MCF 10A (cell line): ENCODE measurements around the gene NDUFB1. TPM values are rescaled to one million over a fixed set of nuclear protein-coding genes. Genes with fewer than 3 reads are reported as not detected.

Experiments used
- BruUV-seq: library from RNA; stranded (reverse); fragments of 400-500 nt; replicated peaks from 2 replicates; lab custom pipeline; 2021; lab: Mats Ljungman, UMichigan
- CTCF ChIA-PET: fragments of 300-600 bp; sonication (Branson Sonifier 250); formaldehyde crosslinking; extraction: SDS; loops from one replicate; lab custom pipeline; 2021; ENCODE audit warnings: antibody characterized with exemption, inconsistent platforms; lab: Yijun Ruan, JAX
- POLR2A ChIA-PET: fragments of 300-600, 350-650 bp; sonication (Branson Sonifier 250); formaldehyde crosslinking; extraction: SDS; loops from one replicate; lab custom pipeline; 2020; ENCODE audit warnings: antibody characterized with exemption, inconsistent platforms; lab: Yijun Ruan, JAX
- DNase-seq: peaks from one replicate; pipeline ENCODE4 v3.0.0-alpha.2; 2018; ENCODE audit not compliant: unreplicated experiment
- H3K27ac Mint-ChIP-seq: one replicate; pipeline ENCODE4 v1.8.0; 2022; ENCODE audit warnings: mild to moderate bottlenecking, low read depth, mixed read lengths; ENCODE audit not compliant: unreplicated experiment
- H3K27me3 Mint-ChIP-seq: one replicate; pipeline ENCODE4 v1.8.0; 2022; ENCODE audit warnings: mixed read lengths; ENCODE audit not compliant: insufficient read depth, unreplicated experiment
- H3K36me3 Mint-ChIP-seq: one replicate; pipeline ENCODE4 v1.8.0; 2022; ENCODE audit warnings: mild to moderate bottlenecking, moderate library complexity, mixed read lengths; ENCODE audit not compliant: insufficient read depth, unreplicated experiment
- H3K4me1 Mint-ChIP-seq: one replicate; pipeline ENCODE4 v1.8.0; 2022; ENCODE audit warnings: mixed read lengths; ENCODE audit not compliant: insufficient read depth, unreplicated experiment
- H3K4me3 Mint-ChIP-seq: one replicate; pipeline ENCODE4 v1.8.0; 2022; ENCODE audit warnings: mild to moderate bottlenecking, moderate library complexity, mixed read lengths; ENCODE audit not compliant: unreplicated experiment
- H3K9me3 Mint-ChIP-seq: one replicate; pipeline ENCODE4 v1.8.0; 2022; ENCODE audit warnings: mixed read lengths; ENCODE audit not compliant: unreplicated experiment
- CTCF ChIP-seq: fragments of 200-600 bp; IDR thresholded peaks from one replicate; pipeline ENCODE4 v1.8.0; 2022; ENCODE audit warnings: antibody characterized with exemption, mild to moderate bottlenecking; ENCODE audit not compliant: unreplicated experiment
- intact Hi-C: fragments of 100-400 bp; cut with micrococcal nuclease; formaldehyde crosslinking; loops from 2 replicates; pipeline ENCODE4 v1.14.1; 2022
- total RNA-seq: library from RNA; stranded (reverse); gene quantifications from 2 replicates; pipeline ENCODE4 v1.2.3, GENCODE V29; 2022

The NDUFB1 gene
- total RNA-seq, 1 experiment from 2014 or later = 134 TPM

GRCh38 chr14:92105073-92105892 lies 16.2 kb downstream of the NDUFB1 start:
- CTCF ChIA-PET = interaction anchor here (3.9 kb wide), 1 partner anchor 12 kb away, joined by 55 read pairs; no protein-coding TSS in a partner anchor
- Mint-ChIP-seq H3K27me3 (no peaks in the 10 kb centered on the region), H3K4me3 (peak overlapping the region; percentile 97), H3K9me3 (no peaks in the 10 kb centered on the region), H3K4me1 (peaks cover 24% of the 10 kb centered on the region), H3K27ac (peak overlapping the region; percentile 93), H3K36me3 (peaks cover 7% of the 10 kb centered on the region)
- peak; percentile 54 for DNase-seq
- intact Hi-C loops = no loop called here
- POLR2A ChIA-PET = interaction anchor here (0.6 to 6.7 kb wide), 11 partner anchors 8 to 1840 kb away, joined by 3 to 176 read pairs (median 3); partner anchors contain the start of genes CPSF2, NDUFB1 and TRIP11
- BruUV-seq = TSS peak; percentile 62
- TF ChIP-seq CTCF = no peak

DNA sequence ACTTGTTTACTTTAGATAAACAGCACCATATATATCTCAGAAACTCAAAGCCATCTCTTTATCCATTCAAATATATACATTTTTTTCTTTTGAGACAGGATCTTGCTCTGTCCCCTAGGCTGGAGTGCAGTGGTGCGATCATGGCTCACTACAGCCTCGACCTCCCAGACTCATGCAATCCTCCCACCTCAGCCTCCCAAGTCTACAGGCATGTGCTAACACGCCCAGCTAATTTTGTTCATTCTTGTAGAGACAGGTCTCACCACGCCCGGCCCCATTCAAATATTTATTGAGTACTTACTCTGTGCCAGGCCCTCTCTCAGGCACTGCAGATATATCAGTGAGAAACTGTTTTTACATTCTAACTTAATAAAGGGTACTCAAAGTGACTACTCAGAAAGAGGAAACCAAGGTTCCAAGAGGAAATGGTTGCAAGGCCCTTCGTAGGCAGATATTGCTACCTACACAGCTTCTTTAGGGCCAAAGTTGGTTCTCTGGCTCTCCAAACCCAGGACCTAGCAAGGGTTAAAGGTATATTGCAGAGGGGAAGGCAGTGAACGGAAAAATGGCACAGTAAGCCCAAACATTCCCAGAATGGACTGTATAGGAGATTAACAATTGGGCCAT lies 18.0 kb downstream of the NDUFB1 start:
- Mint-ChIP-seq H3K4me1 (peaks cover 34% of the 10 kb centered on the region), H3K27ac (peak overlapping the region; percentile 9), H3K4me3 (no peak overlapping the region), H3K27me3 (no peaks in the 10 kb centered on the region), H3K36me3 (peaks cover 13% of the 10 kb centered on the region), H3K9me3 (no peaks in the 10 kb centered on the region)
- POLR2A ChIA-PET = interaction anchor here (1.2 to 6.7 kb wide), 3 partner anchors 16 to 63 kb away, joined by 3 to 176 read pairs (median 6); partner anchors contain the start of genes CPSF2, NDUFB1 and TRIP11
- CTCF ChIA-PET = interaction anchor here (0.6 to 0.9 kb wide), 5 partner anchors 53 to 777 kb away, joined by 3 to 5 read pairs (median 3); no protein-coding TSS in a partner anchor
- TF ChIP-seq CTCF = no peak
- peak; percentile 33 for DNase-seq
- intact Hi-C loops = no loop called here
- no TSS peak for BruUV-seq

- peaks cover 21% of the 10 kb centered on the region for H3K4me1 Mint-ChIP-seq
- H3K9me3 Mint-ChIP-seq = no peaks in the 10 kb centered on the region
- ChIA-PET POLR2A (interaction anchor here (0.7 kb wide), 1 partner anchor 684 kb away, joined by 4 read pairs; no protein-coding TSS in a partner anchor), CTCF (interaction anchor here (0.6 kb wide), 1 partner anchor 360 kb away, joined by 4 read pairs; no protein-coding TSS in a partner anchor)
- intact Hi-C loops = no loop called here
- no peak for DNase-seq
- no peaks in the 10 kb centered on the region for H3K27me3 Mint-ChIP-seq
- H3K27ac Mint-ChIP-seq = no peak overlapping the region
- no peak overlapping the region for H3K4me3 Mint-ChIP-seq
- TF ChIP-seq CTCF = no peak
- no TSS peak for BruUV-seq
- H3K36me3 Mint-ChIP-seq = peaks cover 31% of the 10 kb centered on the region
These were observed 21.7 kb downstream of the NDUFB1 start for GRCh38 chr14:92099802-92100201.

GRCh38 chr14:92093320-92093719 lies 28.2 kb downstream of the NDUFB1 start:
- no peak overlapping the region for H3K27ac Mint-ChIP-seq
- H3K4me1 Mint-ChIP-seq = no peaks in the 10 kb centered on the region
- peaks cover 57% of the 10 kb centered on the region for H3K36me3 Mint-ChIP-seq
- intact Hi-C loops = no loop called here
- POLR2A ChIA-PET = interaction anchor here (0.9 kb wide), 1 partner anchor 28 kb away, joined by 3 read pairs; the partner anchor contains the start of gene NDUFB1
- no peak for DNase-seq
- CTCF ChIA-PET = interaction anchor here (1.0 kb wide), 1 partner anchor 58 kb away, joined by 3 read pairs; no protein-coding TSS in a partner anchor
- BruUV-seq = no TSS peak
- no peaks in the 10 kb centered on the region for H3K27me3 Mint-ChIP-seq
- H3K9me3 Mint-ChIP-seq = no peaks in the 10 kb centered on the region
- no peak for TF ChIP-seq CTCF
- H3K4me3 Mint-ChIP-seq = no peak overlapping the region
